Chondrocyte (in vitro differentiated cells): Measurements from ENCODE around the gene MEGF6. TPM values are rescaled to one million over a fixed set of nuclear protein-coding genes. Genes with fewer than 3 reads are reported as not detected.

Experiments used
- DNase-seq: peaks from one replicate; pipeline ENCODE4 v3.0.0; 2021; ENCODE audit warnings: mixed read lengths, low spot score
- H3K27ac Mint-ChIP-seq: one replicate; pipeline ENCODE4 v1.8.0; 2021; ENCODE audit warnings: mild to moderate bottlenecking, moderate library complexity, mixed read lengths; ENCODE audit not compliant: unreplicated experiment
- H3K27me3 Mint-ChIP-seq: 2 replicates; pipeline ENCODE4 v1.8.0; 2021; ENCODE audit warnings: low read depth, mixed read lengths
- H3K36me3 Mint-ChIP-seq: 2 replicates; pipeline ENCODE4 v1.8.0; 2021; ENCODE audit warnings: low read depth, mixed read lengths
- H3K4me1 Mint-ChIP-seq: 2 replicates; pipeline ENCODE4 v1.8.0; 2021; ENCODE audit warnings: low read depth, mild to moderate bottlenecking, mixed read lengths
- H3K4me3 Mint-ChIP-seq: one replicate; pipeline ENCODE4 v1.8.0; 2021; ENCODE audit warnings: mild to moderate bottlenecking, moderate library complexity, mixed read lengths; ENCODE audit not compliant: unreplicated experiment
- H3K9me3 Mint-ChIP-seq: 2 replicates; pipeline ENCODE4 v1.8.0; 2021; ENCODE audit warnings: low read depth, mixed read lengths
- CTCF ChIP-seq: fragments of 200-600 bp; sonication (generic); IDR thresholded peaks from 2 replicates; pipeline ENCODE4 v1.5.0; 2021; ENCODE audit warnings: antibody characterized with exemption, mild to moderate bottlenecking, moderate library complexity
- total RNA-seq: library from RNA; stranded (reverse); gene quantifications from 3 replicates; pipeline ENCODE4 v1.2.1, GENCODE V29; 2021

MEGF6 gene
- total RNA-seq, 1 donor from 2014 or later = 328 TPM

- H3K27ac Mint-ChIP-seq = no peak overlapping the region
- peak; percentile 79 for DNase-seq
- no peak overlapping the region for H3K4me3 Mint-ChIP-seq
- no peaks in the 10 kb centered on the region for H3K36me3 Mint-ChIP-seq
- H3K9me3 Mint-ChIP-seq = no peaks in the 10 kb centered on the region
- H3K4me1 Mint-ChIP-seq = peaks cover 32% of the 10 kb centered on the region
- no peak for TF ChIP-seq CTCF
- no peaks in the 10 kb centered on the region for H3K27me3 Mint-ChIP-seq
Measured at GRCh38 chr1:3463408-3463863, 147.9 kb downstream of the MEGF6 start.

GRCh38 chr1:3463013-3463385 is 148.3 kb downstream of the MEGF6 start:
- H3K27me3 Mint-ChIP-seq = no peaks in the 10 kb centered on the region
- peak; percentile 91 for DNase-seq
- no peaks in the 10 kb centered on the region for H3K9me3 Mint-ChIP-seq
- no peaks in the 10 kb centered on the region for H3K36me3 Mint-ChIP-seq
- no peak for TF ChIP-seq CTCF
- no peak overlapping the region for H3K27ac Mint-ChIP-seq
- H3K4me3 Mint-ChIP-seq = no peak overlapping the region
- peaks cover 36% of the 10 kb centered on the region for H3K4me1 Mint-ChIP-seq

- DNase-seq = peak; percentile 87
- H3K27ac Mint-ChIP-seq = no peak overlapping the region
Measured at GRCh38 chr1:3462356-3463012, 148.8 kb downstream of the MEGF6 start.

GRCh38 chr1:3461934-3462275 is 149.4 kb downstream of the MEGF6 start:
- no peak overlapping the region for H3K4me3 Mint-ChIP-seq
- DNase-seq = peak; percentile 78

More at GRCh38 chr1:3462356-3463012, 148.8 kb downstream of the MEGF6 start:
- H3K36me3 Mint-ChIP-seq = no peaks in the 10 kb centered on the region
- TF ChIP-seq CTCF = no peak
- H3K4me3 Mint-ChIP-seq = no peak overlapping the region
- H3K4me1 Mint-ChIP-seq = peaks cover 42% of the 10 kb centered on the region
- no peaks in the 10 kb centered on the region for H3K27me3 Mint-ChIP-seq
- no peaks in the 10 kb centered on the region for H3K9me3 Mint-ChIP-seq

GRCh38 chr1:3461238-3461933 is 149.9 kb downstream of the MEGF6 start:
- H3K27ac Mint-ChIP-seq = peak overlapping the region; percentile 93

More at GRCh38 chr1:3461934-3462275, 149.4 kb downstream of the MEGF6 start:
- no peaks in the 10 kb centered on the region for H3K27me3 Mint-ChIP-seq
- no peaks in the 10 kb centered on the region for H3K9me3 Mint-ChIP-seq
- H3K4me1 Mint-ChIP-seq = peaks cover 47% of the 10 kb centered on the region
- H3K36me3 Mint-ChIP-seq = no peaks in the 10 kb centered on the region
- H3K27ac Mint-ChIP-seq = no peak overlapping the region
- TF ChIP-seq CTCF = no peak

More at GRCh38 chr1:3461238-3461933, 149.9 kb downstream of the MEGF6 start:
- DNase-seq = peak; percentile 79
- no peaks in the 10 kb centered on the region for H3K9me3 Mint-ChIP-seq
- no peaks in the 10 kb centered on the region for H3K27me3 Mint-ChIP-seq
- no peaks in the 10 kb centered on the region for H3K36me3 Mint-ChIP-seq
- peaks cover 47% of the 10 kb centered on the region for H3K4me1 Mint-ChIP-seq
- TF ChIP-seq CTCF = no peak
- no peak overlapping the region for H3K4me3 Mint-ChIP-seq
